GM19240 (cell line): ENCODE results near the gene ACAD10.
A peak's percentile ranks its signal among the peaks of the same experiment; 100 is the strongest.

Experiments used
- DNase-seq: peaks from one replicate; pipeline ENCODE4 v3.0.0; 2011; ENCODE audit warnings: low spot score; ENCODE audit not compliant: insufficient read length

The ACAD10 gene

GRCh38 chr12:111775205-111776193 is 89.6 kb downstream of the ACAD10 start:
- peak; percentile 53 for DNase-seq

- DNase-seq = no peak
Observed at GRCh38 chr12:111776836-111777344, 91.0 kb downstream of the ACAD10 start.

GRCh38 chr12:111777345-111778045 is 91.6 kb downstream of the ACAD10 start:
- no peak for DNase-seq

- DNase-seq = no peak
Observed at GRCh38 chr12:111780166-111780565, 94.3 kb downstream of the ACAD10 start.

- no peak for DNase-seq
Observed at GRCh38 chr12:111780615-111781014, 94.8 kb downstream of the ACAD10 start.

GRCh38 chr12:111781085-111781658 is 95.3 kb downstream of the ACAD10 start:
- DNase-seq = no peak

GRCh38 chr12:111783046-111783445 is 97.2 kb downstream of the ACAD10 start:
- DNase-seq = no peak

GRCh38 chr12:111784953-111785352 is 99.1 kb downstream of the ACAD10 start:
- no peak for DNase-seq

GRCh38 chr12:111785651-111786050 is 99.8 kb downstream of the ACAD10 start:
- no peak for DNase-seq

- no peak for DNase-seq
Observed at GRCh38 chr12:111788178-111788654, 102.4 kb downstream of the ACAD10 start.

- no peak for DNase-seq
Observed at GRCh38 chr12:111789779-111790178, 103.9 kb downstream of the ACAD10 start.

GRCh38 chr12:111791507-111791906 is 105.7 kb downstream of the ACAD10 start:
- DNase-seq = no peak

- DNase-seq = no peak
Observed at GRCh38 chr12:111792155-111792855, 106.5 kb downstream of the ACAD10 start.

GRCh38 chr12:111792856-111793235 is 107.0 kb downstream of the ACAD10 start:
- no peak for DNase-seq

- no peak for DNase-seq
Observed at GRCh38 chr12:111798182-111798581, 112.3 kb downstream of the ACAD10 start.

GRCh38 chr12:111799758-111800157 is 113.9 kb downstream of the ACAD10 start:
- DNase-seq = no peak

GRCh38 chr12:111803038-111803626 is 117.3 kb downstream of the ACAD10 start:
- no peak for DNase-seq

GRCh38 chr12:111803851-111804250 is 118.0 kb downstream of the ACAD10 start:
- DNase-seq = no peak

- DNase-seq = no peak
Observed at GRCh38 chr12:111806304-111806703, 120.5 kb downstream of the ACAD10 start.
